Measurements from ENCODE around the gene PDCD5.
A peak's percentile ranks its signal among the peaks of the same experiment; 100 is the strongest.

Gene PDCD5

GRCh38 chr19:32599736-32600157, 18.8 kb downstream of the PDCD5 start:
- peak; percentile 82 for DNase-seq (ENCODE audit: low read depth)
- TF ChIP-seq, protein P1, sequence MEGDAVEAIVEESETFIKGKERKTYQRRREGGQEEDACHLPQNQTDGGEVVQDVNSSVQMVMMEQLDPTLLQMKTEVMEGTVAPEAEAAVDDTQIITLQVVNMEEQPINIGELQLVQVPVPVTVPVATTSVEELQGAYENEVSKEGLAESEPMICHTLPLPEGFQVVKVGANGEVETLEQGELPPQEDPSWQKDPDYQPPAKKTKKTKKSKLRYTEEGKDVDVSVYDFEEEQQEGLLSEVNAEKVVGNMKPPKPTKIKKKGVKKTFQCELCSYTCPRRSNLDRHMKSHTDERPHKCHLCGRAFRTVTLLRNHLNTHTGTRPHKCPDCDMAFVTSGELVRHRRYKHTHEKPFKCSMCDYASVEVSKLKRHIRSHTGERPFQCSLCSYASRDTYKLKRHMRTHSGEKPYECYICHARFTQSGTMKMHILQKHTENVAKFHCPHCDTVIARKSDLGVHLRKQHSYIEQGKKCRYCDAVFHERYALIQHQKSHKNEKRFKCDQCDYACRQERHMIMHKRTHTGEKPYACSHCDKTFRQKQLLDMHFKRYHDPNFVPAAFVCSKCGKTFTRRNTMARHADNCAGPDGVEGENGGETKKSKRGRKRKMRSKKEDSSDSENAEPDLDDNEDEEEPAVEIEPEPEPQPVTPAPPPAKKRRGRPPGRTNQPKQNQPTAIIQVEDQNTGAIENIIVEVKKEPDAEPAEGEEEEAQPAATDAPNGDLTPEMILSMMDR (IDR thresholded peaks at IDR 0.05; ENCODE audit: low read length, missing control alignments) = peak; percentile 79
- H3K4me3 ChIP-seq (replicated peaks; ENCODE audit: low read depth, low read length) = no peak overlapping the region

GRCh38 chr19:32603961-32604360, 23.0 kb downstream of the PDCD5 start:
- DNase-seq (ENCODE audit: low read depth) = no peak
- TF ChIP-seq, protein P1 (IDR thresholded peaks at IDR 0.05; ENCODE audit: low read length, missing control alignments) = no peak

DNA sequence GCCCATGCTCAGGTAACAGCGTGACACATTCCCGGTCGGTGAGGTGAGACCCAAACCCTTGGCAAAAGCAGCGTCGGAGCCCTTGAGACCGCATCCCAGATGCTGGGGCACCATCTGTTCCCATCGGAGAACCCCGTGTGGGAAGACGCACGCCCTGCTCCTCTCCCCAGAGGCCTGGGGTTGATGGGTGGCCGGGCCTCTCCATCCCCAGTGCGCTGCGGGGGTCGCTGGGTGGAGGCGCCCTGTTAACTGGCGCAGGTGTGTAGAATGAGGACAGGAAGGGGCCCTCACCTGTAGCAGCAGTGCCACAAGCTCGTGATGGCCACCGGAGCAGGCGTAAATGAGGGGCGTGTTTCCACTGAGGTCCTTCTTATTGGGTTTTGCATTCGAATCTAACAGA, 24.6 kb downstream of the PDCD5 start:
- no peak overlapping the region for H3K4me3 ChIP-seq (replicated peaks; ENCODE audit: low read depth, low read length)
- TF ChIP-seq, protein P1 (IDR thresholded peaks at IDR 0.05; ENCODE audit: low read length, missing control alignments) = no peak
- DNase-seq (ENCODE audit: low read depth) = no peak

More at GRCh38 chr19:32603961-32604360, 23.0 kb downstream of the PDCD5 start:
- no peak overlapping the region for H3K4me3 ChIP-seq (replicated peaks; ENCODE audit: low read depth, low read length)

DNA sequence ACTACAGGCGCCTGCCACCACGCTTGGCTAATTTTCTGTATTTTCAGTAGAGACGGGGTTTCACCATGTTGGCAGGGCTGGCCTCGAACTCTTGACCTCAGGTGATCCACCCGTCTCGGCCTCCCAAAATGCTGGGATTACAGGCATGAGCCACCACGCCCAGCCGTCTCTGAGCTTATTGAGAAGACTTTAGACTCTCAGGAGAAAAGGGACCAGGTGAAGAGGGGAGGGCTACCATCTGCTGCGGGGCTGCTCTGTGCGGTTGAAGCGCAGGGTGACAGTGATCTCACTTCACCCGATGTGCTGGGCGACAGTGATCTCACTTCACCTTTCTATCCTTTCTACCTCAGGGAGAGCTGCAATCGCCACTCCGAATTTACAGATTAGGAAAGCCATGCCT, 25.3 kb downstream of the PDCD5 start:
- no peak for DNase-seq (ENCODE audit: low read depth)
- no peak overlapping the region for H3K4me3 ChIP-seq (replicated peaks; ENCODE audit: low read depth, low read length)
- TF ChIP-seq, protein P1 (IDR thresholded peaks at IDR 0.05; ENCODE audit: low read length, missing control alignments) = no peak

GRCh38 chr19:32607479-32607878, 26.5 kb downstream of the PDCD5 start:
- DNase-seq (ENCODE audit: low read depth) = no peak
- no peak overlapping the region for H3K4me3 ChIP-seq (replicated peaks; ENCODE audit: low read depth, low read length)
- TF ChIP-seq, protein P1 (IDR thresholded peaks at IDR 0.05; ENCODE audit: low read length, missing control alignments) = no peak

DNA sequence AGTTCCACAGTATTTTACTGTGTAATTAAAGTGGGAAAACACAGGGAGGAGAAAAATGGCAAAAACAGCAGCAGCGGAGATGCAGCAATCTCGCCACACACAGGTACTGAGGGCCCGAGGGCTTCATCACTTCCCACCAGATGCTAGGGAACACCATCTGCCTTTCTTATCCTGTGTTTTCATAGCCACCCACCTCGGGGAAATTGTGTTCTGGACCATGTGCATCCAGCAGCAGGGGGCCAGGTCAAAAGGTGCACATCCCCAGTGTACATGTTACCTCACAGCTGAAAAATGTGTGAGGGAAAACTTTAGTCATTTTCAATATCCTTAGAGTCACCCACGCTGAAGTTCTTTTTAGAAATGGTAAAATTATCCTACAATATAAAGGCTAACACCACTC, 30.2 kb downstream of the PDCD5 start:
- TF ChIP-seq, protein P1 (IDR thresholded peaks at IDR 0.05; ENCODE audit: low read length, missing control alignments) = no peak
- no peak for DNase-seq (ENCODE audit: low read depth)
- no peak overlapping the region for H3K4me3 ChIP-seq (replicated peaks; ENCODE audit: low read depth, low read length)

DNA sequence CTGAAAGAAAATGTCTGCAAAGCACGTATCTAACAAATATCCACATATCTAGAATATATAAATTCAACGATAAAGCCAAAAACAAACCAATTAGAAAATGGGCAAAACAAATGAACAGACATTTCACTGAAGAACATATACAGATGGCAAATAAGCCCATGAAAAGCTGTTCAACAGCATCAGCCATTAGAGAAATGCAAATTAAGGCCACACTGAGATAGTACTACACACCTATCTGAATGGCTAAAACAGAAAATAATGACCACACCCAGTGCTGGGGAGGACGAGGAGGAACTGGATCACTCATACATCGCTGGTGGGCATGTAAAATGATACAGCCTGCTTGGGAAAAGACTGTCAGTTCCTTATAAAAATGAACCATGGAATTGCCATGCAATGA, 32.0 kb downstream of the PDCD5 start:
- DNase-seq (ENCODE audit: low read depth) = no peak

More for the DNA sequence above, 32.0 kb downstream of the PDCD5 start:
- no peak overlapping the region for H3K4me3 ChIP-seq (replicated peaks; ENCODE audit: low read depth, low read length)
- TF ChIP-seq, protein P1 (IDR thresholded peaks at IDR 0.05; ENCODE audit: low read length, missing control alignments) = no peak
